Activated T-cell treated with anti-CD3 and anti-CD28 coated beads, Interleukin-2, amount 50 U/mL, for 72 hours (primary cell): ENCODE measurements around the gene POLR1D. TPM values are rescaled to one million over a fixed set of nuclear protein-coding genes. Genes with fewer than 3 reads are reported as not detected.
"Not testable (repeated sequence)": the region's sequence is repeated elsewhere in the genome, so short reads cannot be mapped to it uniquely, and the experiment has no call there.

ENCODE experiments used
- ATAC-seq, 2 donors: fragments of 150-1000 bp; cut with Tn5 transposase; replicated peaks in 1 of 2; 2 replicates each; pipeline ENCODE4 v1.10.0; 2021; ENCODE audit warnings: moderate library complexity in 2 of 2, mild to moderate bottlenecking in 1 of 2
- DNase-seq, 2 donors: peaks; one replicate each; pipeline ENCODE4 v3.0.0; 2021 to 2022; ENCODE audit warnings: mixed read lengths in 1 of 2
- H3K27ac Mint-ChIP-seq: one replicate; pipeline ENCODE4 v1.8.0; 2022; ENCODE audit warnings: mild to moderate bottlenecking, moderate library complexity, mixed read lengths
- H3K27me3 Mint-ChIP-seq: one replicate; pipeline ENCODE4 v1.8.0; 2022; ENCODE audit warnings: low read depth, mixed read lengths
- H3K36me3 Mint-ChIP-seq, 2 donors: one replicate each; pipeline ENCODE4 v1.8.0; 2022; ENCODE audit warnings: mixed read lengths in 2 of 2, mild to moderate bottlenecking in 1 of 2; ENCODE audit not compliant: insufficient read depth in 2 of 2
- H3K4me1 Mint-ChIP-seq: one replicate; pipeline ENCODE4 v1.8.0; 2022; ENCODE audit warnings: low read depth, mixed read lengths
- H3K4me3 Mint-ChIP-seq, 2 donors: one replicate each; pipeline ENCODE4 v1.8.0; 2022; ENCODE audit warnings: mild to moderate bottlenecking in 2 of 2, mixed read lengths in 2 of 2, moderate library complexity in 2 of 2
- H3K9me3 Mint-ChIP-seq, 2 donors: one replicate each; pipeline ENCODE4 v1.8.0; 2022; ENCODE audit warnings: mixed read lengths in 2 of 2
- total RNA-seq, 2 donors: library from RNA; stranded (reverse); gene quantifications; one replicate each; pipeline ENCODE4 v1.2.3, GENCODE V29; 2022

Gene POLR1D
- total RNA-seq, 2 donors from 2014 or later = 156 to 169 TPM

DNA sequence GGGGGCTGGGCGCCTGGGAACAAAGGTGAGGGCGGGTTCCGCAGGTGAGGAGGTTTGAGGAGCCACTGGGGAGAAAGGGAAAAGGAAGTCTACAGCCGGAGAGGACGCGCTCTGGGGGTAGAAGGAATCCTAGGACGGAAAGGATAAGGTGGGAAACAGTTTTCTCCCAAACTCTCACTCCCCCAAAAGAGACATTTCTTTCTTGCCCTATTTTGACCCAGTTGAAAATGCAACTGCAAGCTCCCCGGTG lies 651 bp upstream of the POLR1D start:
- Mint-ChIP-seq H3K27me3 (no peaks in the 10 kb centered on the region), H3K27ac (peak overlapping the region; percentile 89), H3K4me3 (peak overlapping the region; percentile 93 to 94), H3K4me1 (peaks cover 68% of the 10 kb centered on the region), H3K36me3 (peaks cover 16 to 22% of the 10 kb centered on the region in 2 donors), H3K9me3 (no peaks in the 10 kb centered on the region)
- DNase-seq (no peak), ATAC-seq (no peak)

DNA sequence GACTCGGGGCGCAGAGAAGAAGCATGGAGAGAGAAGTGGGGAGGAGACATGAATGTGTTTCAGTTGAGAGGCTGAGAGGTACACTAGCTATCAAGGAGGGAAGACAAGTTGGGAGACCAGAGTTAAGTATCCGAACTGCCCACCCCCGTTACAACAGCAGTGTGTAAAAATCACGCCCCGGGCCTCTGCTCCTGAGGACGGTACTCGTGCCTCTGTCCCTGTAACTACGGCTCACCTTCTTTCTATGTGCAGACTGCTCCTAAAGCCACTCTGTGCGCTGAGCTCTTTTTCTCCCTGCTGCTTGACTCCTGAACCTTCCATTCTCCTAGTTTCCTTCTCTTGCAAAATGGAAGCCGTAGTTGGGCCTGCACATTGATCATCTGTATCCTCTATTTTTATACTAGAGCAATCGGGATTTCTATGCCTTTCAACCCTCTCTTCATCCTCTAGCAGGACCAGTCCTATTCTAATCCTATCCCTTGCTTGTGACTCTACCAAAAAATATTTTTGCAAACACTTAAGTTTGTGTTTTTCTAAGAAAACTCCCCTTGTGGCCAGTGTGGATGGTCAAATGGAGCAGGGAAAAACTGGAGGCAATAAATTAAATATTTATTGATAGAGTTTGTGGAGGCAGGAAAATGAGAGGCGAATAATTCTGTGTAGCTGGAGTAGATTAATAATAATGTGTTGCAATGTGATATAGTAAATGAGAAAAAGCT lies 569 bp downstream of the POLR1D start:
- no peaks in the 10 kb centered on the region for H3K27me3 Mint-ChIP-seq
- peak overlapping the region; percentile 93 for H3K27ac Mint-ChIP-seq
- H3K9me3 Mint-ChIP-seq = no peaks in the 10 kb centered on the region
- H3K4me1 Mint-ChIP-seq = peaks cover 76% of the 10 kb centered on the region
- no peak for ATAC-seq
- peak overlapping the region; percentile 85 to 99 for H3K4me3 Mint-ChIP-seq
- H3K36me3 Mint-ChIP-seq = peaks cover 16 to 22% of the 10 kb centered on the region in 2 donors
- DNase-seq = no peak

DNA sequence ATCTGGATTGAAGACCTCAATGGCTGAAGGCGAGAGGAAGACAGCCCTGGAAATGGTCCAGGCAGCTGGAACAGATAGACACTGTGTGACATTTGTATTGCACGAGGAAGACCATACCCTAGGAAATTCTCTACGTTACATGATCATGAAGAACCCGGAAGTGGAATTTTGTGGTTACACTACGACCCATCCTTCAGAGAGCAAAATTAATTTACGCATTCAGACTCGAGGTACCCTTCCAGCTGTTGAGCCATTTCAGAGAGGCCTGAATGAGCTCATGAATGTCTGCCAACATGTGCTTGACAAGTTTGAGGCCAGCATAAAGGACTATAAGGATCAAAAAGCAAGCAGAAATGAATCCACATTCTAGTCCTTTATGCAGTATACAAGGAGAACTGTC lies 1.2 kb downstream of the POLR1D start:
- Mint-ChIP-seq H3K36me3 (peaks cover 16 to 25% of the 10 kb centered on the region in 2 donors), H3K4me1 (peaks cover 76% of the 10 kb centered on the region), H3K27ac (peak overlapping the region; percentile 93), H3K4me3 (peak overlapping the region; percentile 85 to 99), H3K27me3 (no peaks in the 10 kb centered on the region), H3K9me3 (no peaks in the 10 kb centered on the region)
- ATAC-seq = no peak
- DNase-seq = no peak

DNA sequence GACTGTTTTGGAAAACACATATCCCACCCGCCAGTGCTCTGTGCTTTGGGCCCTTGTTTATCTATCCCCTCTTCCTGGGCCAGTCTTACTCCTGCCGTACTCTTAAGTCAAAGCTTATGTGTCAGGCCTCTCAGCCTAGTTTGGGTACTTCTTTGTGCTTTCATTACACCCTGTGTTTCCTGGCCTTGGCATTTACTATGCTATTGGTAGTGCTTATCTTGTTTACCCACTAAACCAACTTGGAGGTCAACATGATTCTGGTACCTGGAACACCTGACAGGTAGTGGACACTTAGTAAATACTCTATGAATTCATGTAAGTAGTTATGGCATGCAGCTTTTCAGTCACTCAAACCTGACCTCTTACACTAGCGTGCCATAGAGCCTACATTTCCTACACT lies 2.4 kb downstream of the POLR1D start:
- Mint-ChIP-seq H3K4me1 (peaks cover 76% of the 10 kb centered on the region), H3K36me3 (peaks cover 16 to 29% of the 10 kb centered on the region in 2 donors), H3K9me3 (no peaks in the 10 kb centered on the region), H3K4me3 (peak overlapping the region in 1 of 2 donors; percentile 99), H3K27ac (no peak overlapping the region), H3K27me3 (no peaks in the 10 kb centered on the region)
- ATAC-seq (no peak), DNase-seq (no peak)

DNA sequence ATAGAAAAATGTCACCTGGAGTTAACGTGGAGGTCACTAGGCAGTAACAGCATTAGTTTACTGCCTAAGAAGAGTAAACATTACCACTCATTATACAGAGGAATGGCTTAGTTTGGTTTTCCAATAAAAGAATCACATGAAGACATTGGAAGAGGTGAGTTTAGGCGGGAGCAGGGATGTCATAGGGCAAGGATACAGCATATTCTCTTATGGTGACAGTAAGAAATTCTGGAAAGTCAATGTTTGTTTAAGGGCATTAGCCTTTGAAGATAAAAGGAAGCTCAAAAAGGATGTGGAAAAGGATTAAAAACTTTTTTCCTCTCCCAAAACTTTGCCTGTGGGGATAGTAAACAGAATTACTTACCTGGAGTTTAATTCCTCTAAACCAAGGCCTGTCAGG lies 4.1 kb downstream of the POLR1D start:
- H3K4me3 Mint-ChIP-seq = no peak overlapping the region
- no peak overlapping the region for H3K27ac Mint-ChIP-seq
- DNase-seq (no peak), ATAC-seq (no peak)
- peaks cover 16 to 31% of the 10 kb centered on the region in 2 donors for H3K36me3 Mint-ChIP-seq
- H3K4me1 Mint-ChIP-seq = peaks cover 73% of the 10 kb centered on the region
- no peaks in the 10 kb centered on the region for H3K9me3 Mint-ChIP-seq
- no peaks in the 10 kb centered on the region for H3K27me3 Mint-ChIP-seq

DNA sequence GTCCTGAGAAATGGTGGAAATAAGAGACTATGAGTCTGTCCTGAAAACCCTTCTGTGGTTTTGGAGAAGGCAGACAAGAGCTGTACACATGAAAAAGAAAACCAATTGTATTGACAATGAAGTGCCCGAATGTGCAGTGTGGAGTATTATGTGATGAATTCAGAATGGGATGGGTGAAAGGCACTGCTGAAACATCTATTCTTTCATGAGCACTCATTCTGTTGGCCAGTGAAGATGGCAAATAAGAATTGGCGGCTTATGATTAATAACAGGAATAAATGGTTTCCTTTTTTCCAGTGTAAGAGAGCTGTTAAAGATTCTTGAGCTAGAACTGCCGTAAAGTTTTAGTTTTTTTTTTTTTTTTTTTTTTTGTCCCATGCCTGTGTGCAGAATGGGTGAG lies 5.7 kb downstream of the POLR1D start:
- Mint-ChIP-seq H3K27ac (peak overlapping the region; percentile 24), H3K4me3 (no peak overlapping the region), H3K36me3 (peaks cover 14 to 33% of the 10 kb centered on the region in 2 donors), H3K9me3 (no peaks in the 10 kb centered on the region), H3K4me1 (peaks cover 81% of the 10 kb centered on the region), H3K27me3 (no peaks in the 10 kb centered on the region)
- DNase-seq (no peak), ATAC-seq (no peak)

DNA sequence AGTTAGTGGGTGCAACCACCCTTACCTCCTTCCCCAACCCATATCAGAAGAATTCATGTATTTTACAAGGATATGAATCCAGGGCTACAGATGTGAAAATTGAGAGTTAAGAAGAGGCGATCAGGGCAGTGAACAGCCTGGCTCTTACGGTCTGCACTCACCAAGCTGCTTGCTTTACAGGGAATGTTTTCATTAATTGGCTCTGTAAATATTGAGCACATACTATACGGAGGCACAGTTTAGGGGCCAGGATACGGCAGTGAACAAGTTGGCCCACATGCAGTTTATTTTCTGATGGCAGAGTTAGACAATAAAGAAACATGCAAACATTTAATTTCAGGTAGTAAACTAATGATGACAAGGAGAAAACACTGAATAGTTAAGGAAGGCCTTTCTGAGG lies 6.4 kb downstream of the POLR1D start:
- no peaks in the 10 kb centered on the region for H3K9me3 Mint-ChIP-seq
- peaks cover 10 to 28% of the 10 kb centered on the region in 2 donors for H3K36me3 Mint-ChIP-seq
- no peak for ATAC-seq
- DNase-seq = no peak
- peaks cover 74% of the 10 kb centered on the region for H3K4me1 Mint-ChIP-seq
- H3K27ac Mint-ChIP-seq = no peak overlapping the region
- H3K4me3 Mint-ChIP-seq = no peak overlapping the region
- no peaks in the 10 kb centered on the region for H3K27me3 Mint-ChIP-seq

DNA sequence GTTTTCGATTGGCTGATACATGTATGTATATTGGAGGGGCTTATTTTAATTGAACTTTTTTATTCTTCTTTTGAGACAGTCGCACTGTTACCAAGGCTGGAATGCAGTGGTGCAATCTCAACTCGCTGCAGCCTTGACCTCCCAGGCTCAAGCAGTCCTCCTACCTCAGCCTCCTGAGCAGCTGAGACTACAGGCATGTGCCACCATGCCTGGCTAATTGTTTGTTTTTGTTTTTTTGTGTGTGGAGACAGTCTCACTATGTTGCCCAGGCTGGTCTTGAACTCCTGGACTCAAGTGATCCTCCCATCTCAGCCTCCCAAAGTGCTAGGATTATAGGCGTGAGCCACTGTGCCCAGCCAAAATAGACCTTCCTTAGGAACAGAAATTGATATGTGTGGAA lies 7.1 kb downstream of the POLR1D start:
- Mint-ChIP-seq H3K4me1 (peaks cover 71% of the 10 kb centered on the region), H3K36me3 (peaks cover 10 to 23% of the 10 kb centered on the region in 2 donors)
- H3K9me3 Mint-ChIP-seq, H3K27ac Mint-ChIP-seq, DNase-seq, H3K27me3 Mint-ChIP-seq, H3K4me3 Mint-ChIP-seq, ATAC-seq: not testable (repeated sequence)

DNA sequence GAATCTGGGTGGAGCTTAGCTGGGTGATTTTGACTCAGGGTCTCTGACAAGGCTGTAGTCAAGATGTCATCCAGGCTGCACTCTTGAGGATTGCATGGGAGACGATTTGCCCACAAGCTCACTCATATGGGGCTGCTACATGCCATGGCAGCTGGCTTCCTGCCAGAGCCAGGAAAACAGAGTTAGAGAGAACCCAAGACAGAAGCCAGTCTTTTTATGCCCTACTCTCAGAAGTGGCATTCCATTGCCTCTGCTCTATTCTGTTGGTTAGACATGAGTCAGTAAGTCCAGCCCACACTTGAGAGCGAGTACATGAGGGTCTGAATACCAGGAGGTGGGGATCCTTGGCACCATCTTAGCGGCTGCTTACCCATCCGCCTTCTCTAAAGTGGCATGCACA lies 9.5 kb downstream of the POLR1D start:
- Mint-ChIP-seq H3K4me1 (peaks cover 57% of the 10 kb centered on the region), H3K4me3 (no peak overlapping the region), H3K36me3 (peaks cover 0 to 13% of the 10 kb centered on the region in 2 donors), H3K27me3 (no peaks in the 10 kb centered on the region), H3K9me3 (no peaks in the 10 kb centered on the region), H3K27ac (no peak overlapping the region)
- no peak for DNase-seq
- peak in 1 of 2 donors; percentile 28 for ATAC-seq

DNA sequence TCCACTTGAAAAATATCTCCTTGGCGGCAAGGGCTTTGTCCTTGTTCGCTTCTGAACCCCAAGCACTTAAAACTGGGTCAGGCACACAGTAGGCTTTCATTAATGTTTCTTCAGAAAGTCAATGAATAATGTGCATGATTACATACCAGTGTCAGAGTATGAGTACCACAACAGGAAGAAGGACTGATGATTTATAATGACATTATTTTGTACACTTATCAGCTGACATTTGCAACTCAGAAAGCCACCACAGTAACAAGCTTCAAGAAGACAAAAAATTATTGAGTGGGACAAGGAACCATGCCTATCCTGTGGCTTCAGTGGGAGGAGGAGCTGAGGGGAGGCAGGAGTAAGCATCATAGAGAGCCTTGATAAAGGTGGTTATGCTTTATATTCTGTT lies 10.0 kb downstream of the POLR1D start:
- Mint-ChIP-seq H3K4me3 (no peak overlapping the region), H3K9me3 (no peaks in the 10 kb centered on the region), H3K27ac (no peak overlapping the region), H3K36me3 (peaks cover 0 to 13% of the 10 kb centered on the region in 2 donors), H3K27me3 (no peaks in the 10 kb centered on the region), H3K4me1 (peaks cover 56% of the 10 kb centered on the region)
- DNase-seq = no peak
- peak in 1 of 2 donors; percentile 35 for ATAC-seq

DNA sequence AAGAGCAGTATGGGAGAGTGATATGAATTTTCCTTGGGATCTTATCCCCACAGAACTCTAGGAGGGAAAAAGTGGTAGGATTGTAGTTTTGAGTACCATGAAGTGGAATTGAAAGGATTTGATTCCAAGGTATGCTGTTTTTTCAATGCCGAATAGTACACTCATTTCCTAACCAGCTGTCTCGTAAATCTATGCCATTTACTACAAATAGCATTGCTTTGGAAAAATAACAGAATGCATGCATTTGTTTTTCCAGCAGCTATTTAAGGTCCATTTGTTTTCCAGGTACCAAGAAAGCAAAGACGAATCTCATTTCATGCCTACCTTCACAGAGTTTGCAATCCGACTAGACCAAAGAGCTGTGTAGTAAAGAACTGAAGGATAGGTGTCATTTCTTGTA lies 10.5 kb downstream of the POLR1D start:
- Mint-ChIP-seq H3K36me3 (peaks cover 0 to 15% of the 10 kb centered on the region in 2 donors), H3K9me3 (no peaks in the 10 kb centered on the region), H3K4me1 (peaks cover 56% of the 10 kb centered on the region)

DNA sequence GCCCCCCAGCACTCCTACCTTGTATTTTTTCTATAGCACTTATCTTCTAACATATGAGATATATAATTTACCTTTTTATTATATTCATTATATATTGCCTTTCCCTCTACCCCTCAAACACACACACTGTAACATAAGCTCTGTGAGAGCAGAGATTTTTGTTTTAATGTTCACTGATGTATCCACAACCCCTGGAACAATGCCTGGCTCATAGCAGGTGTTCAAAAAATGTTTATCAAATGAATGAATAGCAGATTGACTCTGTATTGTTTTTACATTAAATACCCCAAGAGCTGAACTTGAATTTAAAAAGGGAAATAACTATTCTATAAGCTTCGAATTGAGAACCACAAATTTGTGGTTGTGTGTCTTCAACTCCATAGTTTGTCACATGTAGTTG lies 11.0 kb downstream of the POLR1D start:
- DNase-seq (no peak), ATAC-seq (no peak)
- H3K4me3 Mint-ChIP-seq = no peak overlapping the region

More for the DNA sequence above, 10.5 kb downstream of the POLR1D start:
- Mint-ChIP-seq H3K27ac (no peak overlapping the region), H3K27me3 (no peaks in the 10 kb centered on the region), H3K4me3 (no peak overlapping the region)
- DNase-seq (no peak), ATAC-seq (no peak)

DNA sequence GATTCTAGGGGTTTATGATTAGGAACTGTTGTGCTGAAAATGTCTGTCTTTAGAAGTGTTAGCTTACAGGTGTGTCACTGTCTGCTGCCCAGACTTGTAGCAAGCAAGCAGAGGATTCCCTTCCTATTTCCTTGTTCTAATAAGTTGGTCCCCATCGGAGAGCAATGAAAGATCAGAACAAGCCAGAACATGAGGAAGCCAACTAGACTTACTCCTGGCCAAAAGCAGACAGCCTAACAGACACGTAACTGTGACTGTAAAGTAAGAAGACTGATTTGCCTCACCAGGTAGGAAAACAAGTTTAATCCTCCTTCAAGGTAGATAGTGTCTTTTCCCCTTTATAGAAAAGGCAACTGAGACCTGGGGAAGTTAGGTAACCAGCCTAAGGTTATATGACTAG lies 12.5 kb downstream of the POLR1D start:
- Mint-ChIP-seq H3K36me3 (peaks cover 0 to 11% of the 10 kb centered on the region in 2 donors), H3K27ac (no peak overlapping the region), H3K4me1 (peaks cover 44% of the 10 kb centered on the region), H3K4me3 (no peak overlapping the region), H3K9me3 (no peaks in the 10 kb centered on the region), H3K27me3 (no peaks in the 10 kb centered on the region)
- DNase-seq (no peak), ATAC-seq (no peak)

More for the DNA sequence above, 11.0 kb downstream of the POLR1D start:
- no peaks in the 10 kb centered on the region for H3K9me3 Mint-ChIP-seq
- peaks cover 52% of the 10 kb centered on the region for H3K4me1 Mint-ChIP-seq
- peak overlapping the region; percentile 54 for H3K27ac Mint-ChIP-seq
- no peaks in the 10 kb centered on the region for H3K27me3 Mint-ChIP-seq
- H3K36me3 Mint-ChIP-seq = peaks cover 0 to 14% of the 10 kb centered on the region in 2 donors

DNA sequence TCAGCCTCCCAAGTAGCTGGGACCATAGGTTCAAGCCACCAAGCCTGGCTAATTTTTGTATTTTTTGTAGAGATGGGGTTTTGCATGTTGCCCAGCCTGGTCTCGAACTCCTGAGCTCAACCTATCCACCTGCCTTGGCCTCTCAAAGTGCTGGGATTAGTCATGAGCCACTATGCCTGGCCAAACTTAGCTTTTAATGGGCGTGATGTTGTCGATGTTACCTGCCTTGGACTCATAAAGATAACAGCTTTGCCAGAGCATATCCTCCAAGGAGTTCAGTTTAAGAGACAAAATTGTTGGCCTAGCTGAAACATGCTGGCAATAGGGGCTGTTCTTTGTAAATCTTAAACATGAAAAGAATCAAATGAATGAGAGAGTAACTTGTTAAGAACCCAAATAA lies 13.1 kb downstream of the POLR1D start:
- Mint-ChIP-seq H3K4me3 (no peak overlapping the region), H3K36me3 (peaks cover 0 to 11% of the 10 kb centered on the region in 2 donors), H3K27ac (no peak overlapping the region), H3K4me1 (peaks cover 44% of the 10 kb centered on the region), H3K27me3 (no peaks in the 10 kb centered on the region), H3K9me3 (no peaks in the 10 kb centered on the region)
- no peak for ATAC-seq
- DNase-seq = no peak
